OCI-LY7 (cell line): ENCODE results near the gene MROH2A. TPM values are rescaled to one million over a fixed set of nuclear protein-coding genes. Genes with fewer than 3 reads are reported as not detected.
A peak's percentile ranks its signal among the peaks of the same experiment; 100 is the strongest.

Source experiments
- BruUV-seq: library from RNA; stranded (reverse); fragments of 400-500 nt; replicated peaks from 2 replicates; lab custom pipeline; 2021; lab: Mats Ljungman, UMichigan
- CTCF ChIA-PET: fragments of 300-600 bp; sonication (Branson Sonifier 250); formaldehyde crosslinking; loops from one replicate; lab custom pipeline; 2022; ENCODE audit warnings: antibody characterized with exemption; ENCODE audit not compliant: unreplicated experiment; lab: Charles Lee
- POLR2A ChIA-PET: fragments of 300-600 bp; sonication (Branson Sonifier 250); formaldehyde crosslinking; loops from one replicate; lab custom pipeline; 2022; ENCODE audit warnings: antibody characterized with exemption; lab: Charles Lee
- DNase-seq: peaks from one replicate; pipeline ENCODE4 v3.0.0-alpha.2; 2015; ENCODE audit warnings: low spot score
- H2AFZ ChIP-seq: fragments of 200-600 bp; sonication (generic), shearing (Covaris generic); 2 replicates; pipeline ENCODE4 v1.6.1; 2014; ENCODE audit warnings: mild to moderate bottlenecking, antibody characterized with exemption, low read length, moderate library complexity
- H3K27ac ChIP-seq: fragments of 200-600 bp; sonication (generic); 2 replicates; pipeline ENCODE4 v1.5.1; 2014; ENCODE audit warnings: mixed run types, low read depth, mild to moderate bottlenecking, moderate library complexity, low read length, inconsistent platforms; ENCODE audit not compliant: poor library complexity, severe bottlenecking
- H3K36me3 ChIP-seq: fragments of 200-600 bp; sonication (generic); 2 replicates; pipeline ENCODE4 v1.6.1; 2014; ENCODE audit warnings: mild to moderate bottlenecking, antibody characterized with exemption, low read length, moderate library complexity, mixed read lengths; ENCODE audit not compliant: insufficient read depth
- H3K4me1 ChIP-seq: fragments of 200-600 bp; sonication (generic); 2 replicates; pipeline ENCODE4 v1.5.1; 2014; ENCODE audit warnings: mild to moderate bottlenecking, low read length; ENCODE audit not compliant: insufficient read depth, poor library complexity, severe bottlenecking
- H3K4me2 ChIP-seq: fragments of 200-600 bp; sonication (generic); 2 replicates; pipeline ENCODE4 v1.6.1; 2014; ENCODE audit warnings: mild to moderate bottlenecking, low read length
- H3K4me3 ChIP-seq: fragments of 200-600 bp; sonication (generic); 2 replicates; pipeline ENCODE4 v1.5.1; 2014; ENCODE audit warnings: mild to moderate bottlenecking, low read depth, low read length; ENCODE audit not compliant: poor library complexity, severe bottlenecking
- H3K79me2 ChIP-seq: fragments of 200-600 bp; sonication (generic); 2 replicates; pipeline ENCODE4 v1.6.1; 2016; ENCODE audit warnings: low read depth, mild to moderate bottlenecking, low read length, moderate library complexity, mixed read lengths; ENCODE audit not compliant: insufficient read depth
- H3K9me2 ChIP-seq: fragments of 200-600 bp; sonication (generic); 2 replicates; pipeline ENCODE4 v1.6.1; 2016; ENCODE audit warnings: mild to moderate bottlenecking, low read length, mixed read lengths; ENCODE audit not compliant: insufficient read depth
- H3K9me3 ChIP-seq: fragments of 200-600 bp; sonication (generic); 2 replicates; pipeline ENCODE4 v1.6.1; 2014; ENCODE audit warnings: mild to moderate bottlenecking, mixed run types, low read length, mixed read lengths
- H4K20me1 ChIP-seq: fragments of 200-600 bp; sonication (generic); 2 replicates; pipeline ENCODE4 v1.6.1; 2014; ENCODE audit warnings: mild to moderate bottlenecking, antibody characterized with exemption, low read length, moderate library complexity, mixed read lengths; ENCODE audit not compliant: insufficient read depth
- CTCF ChIP-seq: fragments of 200-600 bp; sonication (generic); conservative IDR thresholded peaks from 2 replicates; pipeline ENCODE4 v1.5.1; 2014; ENCODE audit warnings: mild to moderate bottlenecking, antibody characterized with exemption, low read length, moderate library complexity, mixed read lengths
- EZH2phosphoT487 ChIP-seq: fragments of 200-600 bp; sonication (generic); IDR thresholded peaks from 2 replicates; pipeline ENCODE4 v1.6.1; 2018; ENCODE audit warnings: low read depth, borderline replicate concordance, mild to moderate bottlenecking, mixed run types, antibody characterized with exemption, low read length, moderate library complexity, mixed read lengths
- intact Hi-C: fragments of 100-400 bp; cut with micrococcal nuclease; formaldehyde crosslinking; loops from one replicate; pipeline ENCODE4 v1.10.0; 2022; ENCODE audit not compliant: unreplicated experiment
- total RNA-seq, 2 experiments: library from RNA; depleted of rRNA in 1 of 2; stranded (reverse); fragments of >200 nt in 1 of 2; shearing (Covaris generic) in 1 of 2; gene quantifications; 2 replicates each; pipeline ENCODE4 v1.2.3, GENCODE V29; 2014 to 2022

MROH2A gene
- total RNA-seq, 2 experiments from 2014 or later, result not detected

- H3K4me1 ChIP-seq, result peaks cover 25% of the 10 kb centered on the region
- DNase-seq, result no peak
- CTCF ChIA-PET, result no interaction called here
Measured at GRCh38 chr2:233855345-233855744, 77.2 kb downstream of the MROH2A start.

GRCh38 chr2:233856184-233856583 is 78.1 kb downstream of the MROH2A start:
- H4K20me1 ChIP-seq, result peaks cover 19% of the 10 kb centered on the region
- no peak overlapping the region for H3K4me3 ChIP-seq
- ChIA-PET POLR2A (interaction anchor here (1.1 kb wide), 1 partner anchor 9 kb away, joined by 5 read pairs; no protein-coding TSS in a partner anchor), CTCF (no interaction called here)
- H2AFZ ChIP-seq, result no peak overlapping the region
- intact Hi-C loops, result loop anchor here (5.0 kb wide), 1 partner anchor 641 kb away; the partner anchor contains the start of gene ARL4C
- peak; percentile 28 for DNase-seq
- TF ChIP-seq CTCF (no peak), EZH2phosphoT487 (no peak)
- no TSS peak for BruUV-seq
- peaks cover 8% of the 10 kb centered on the region; the same call in 1 of the 2 replicates for H3K9me3 ChIP-seq
- H3K4me2 ChIP-seq, result no peak overlapping the region
- H3K9me2 ChIP-seq, result no peaks in the 10 kb centered on the region
- H3K4me1 ChIP-seq, result peaks cover 25% of the 10 kb centered on the region
- peaks cover 31% of the 10 kb centered on the region for H3K79me2 ChIP-seq
- peaks cover 31% of the 10 kb centered on the region for H3K36me3 ChIP-seq
- no peak overlapping the region for H3K27ac ChIP-seq

More at GRCh38 chr2:233855345-233855744, 77.2 kb downstream of the MROH2A start:
- Histone ChIP-seq H3K36me3 (peaks cover 39% of the 10 kb centered on the region), H3K4me3 (peak overlapping the region; percentile 97), H3K9me3 (peaks cover 8% of the 10 kb centered on the region; the same call in 1 of the 2 replicates), H3K27ac (peak overlapping the region; percentile 77), H3K4me2 (peak overlapping the region; percentile 69), H4K20me1 (peaks cover 28% of the 10 kb centered on the region), H3K9me2 (no peaks in the 10 kb centered on the region), H2AFZ (no peak overlapping the region; the same call in 1 of the 2 replicates), H3K79me2 (peaks cover 40% of the 10 kb centered on the region)
- intact Hi-C loops, result loop anchor here (5.0 kb wide), 1 partner anchor 642 kb away; the partner anchor contains the start of gene ARL4C
- BruUV-seq, result no TSS peak
- POLR2A ChIA-PET, result interaction anchor here (1.1 kb wide), 1 partner anchor 10 kb away, joined by 5 read pairs; no protein-coding TSS in a partner anchor
- TF ChIP-seq CTCF, result no peak
- TF ChIP-seq EZH2phosphoT487, result no peak
